Measurements from ENCODE around the gene B4GALNT3.
"Not testable (repeated sequence)": the region's sequence is repeated elsewhere in the genome, so short reads cannot be mapped to it uniquely, and the experiment has no call there.

The B4GALNT3 gene

DNA sequence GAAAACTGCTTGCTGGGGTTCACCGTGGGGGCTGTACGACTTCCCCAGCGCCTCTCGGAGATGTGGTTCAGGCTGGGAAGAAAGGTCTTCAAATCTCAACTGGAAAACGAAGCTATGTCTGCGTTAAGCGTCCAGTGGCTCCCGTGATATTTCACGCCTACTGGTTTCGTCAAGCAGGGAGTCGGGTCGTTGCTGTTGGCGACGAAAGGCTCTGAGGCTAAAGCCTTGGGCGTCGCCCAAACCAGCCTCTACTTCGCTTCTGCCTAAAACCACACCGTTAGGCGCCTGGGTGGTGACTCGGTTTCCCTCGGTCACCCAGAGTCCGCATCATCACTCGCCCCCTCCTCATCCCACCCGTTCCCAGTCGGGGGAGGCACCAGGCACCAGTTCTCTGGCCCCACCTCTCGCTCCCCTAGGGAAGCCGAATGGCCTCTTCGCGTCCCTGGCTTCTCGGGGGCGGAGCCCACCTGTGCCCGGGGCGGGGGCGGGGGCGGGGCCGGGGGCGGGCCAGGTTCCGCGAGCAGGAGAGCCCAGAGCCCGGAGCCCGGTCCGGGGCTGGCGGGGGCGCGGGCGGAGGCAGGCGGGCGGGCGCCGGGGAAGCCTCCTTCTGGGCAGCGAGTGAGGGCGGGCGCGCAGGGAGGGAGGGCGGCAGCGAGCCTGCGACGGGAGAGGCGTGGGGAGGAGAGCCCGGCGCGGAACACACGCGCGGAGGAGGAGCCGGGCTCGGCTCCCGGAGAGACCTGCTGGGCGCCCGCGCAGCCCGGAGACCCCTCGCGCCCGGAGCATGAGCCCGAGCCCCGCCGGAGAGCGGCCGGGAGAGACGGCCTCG, at the start of gene B4GALNT3:
TSS of gene B4GALNT3 (plus strand) at position 510 of the 829 bp plus-strand sequence. CDS start 438 bp downstream, outside the sequence.
- DNase-seq, result peak; percentile 40

DNA sequence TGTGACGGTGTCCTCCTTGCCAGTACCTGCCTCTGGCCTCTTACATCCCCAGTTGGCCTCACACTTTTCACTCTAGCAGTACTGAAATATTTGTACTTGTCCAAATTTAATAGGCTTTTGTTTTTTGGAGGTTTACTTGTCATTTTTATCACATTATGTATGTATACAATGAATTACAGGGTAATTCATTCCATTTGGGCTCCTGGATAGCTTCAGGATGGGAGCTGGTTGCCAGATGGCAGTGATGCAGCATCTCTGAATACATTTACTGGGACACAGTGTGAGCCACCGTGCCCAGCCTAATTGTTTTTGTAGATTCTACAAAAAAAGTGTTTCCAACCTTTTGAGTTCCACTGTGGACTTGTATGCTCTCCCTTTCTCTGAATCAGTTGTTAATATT, 44.9 kb upstream of the B4GALNT3 start:
- DNase-seq, result no peak

DNA sequence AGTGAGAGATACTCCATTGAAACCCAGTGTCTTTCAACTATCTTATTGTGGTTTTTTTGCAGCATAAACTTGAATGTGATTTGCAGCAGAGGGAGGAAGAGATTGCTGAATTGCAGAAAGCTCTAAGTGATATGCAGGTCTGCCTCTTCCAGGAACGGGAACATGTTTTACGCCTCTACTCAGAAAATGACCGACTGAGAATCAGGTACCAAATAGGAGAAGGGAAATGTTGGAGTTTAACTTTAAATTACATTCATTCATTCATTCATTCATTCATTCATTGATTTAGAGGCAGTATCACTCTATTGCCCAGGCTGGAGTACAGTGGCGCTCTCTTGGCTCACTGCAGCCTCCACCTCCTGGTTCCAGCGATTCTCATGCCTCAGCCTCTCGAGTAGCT, 41.3 kb upstream of the B4GALNT3 start:
- DNase-seq, result no peak

DNA sequence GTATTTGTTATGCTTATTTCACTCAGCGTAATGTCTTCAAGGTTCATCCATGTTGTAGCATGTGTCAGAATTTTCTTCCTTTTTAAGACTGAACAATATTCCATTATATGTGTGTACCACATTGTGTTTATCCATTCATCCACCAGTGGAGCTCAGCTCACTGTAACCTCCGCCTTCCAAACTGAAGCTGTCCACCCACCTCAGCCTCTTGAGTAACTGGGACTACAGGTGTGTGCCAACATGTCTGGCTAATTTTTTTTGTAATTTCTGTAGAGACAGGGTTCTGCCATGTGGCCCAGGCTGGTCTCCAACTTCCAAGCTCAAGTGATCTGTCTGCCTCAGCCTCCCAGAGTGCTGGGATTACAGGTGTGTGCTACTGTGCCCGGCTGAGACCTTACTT, 37.2 kb upstream of the B4GALNT3 start:
- no peak for DNase-seq

DNA sequence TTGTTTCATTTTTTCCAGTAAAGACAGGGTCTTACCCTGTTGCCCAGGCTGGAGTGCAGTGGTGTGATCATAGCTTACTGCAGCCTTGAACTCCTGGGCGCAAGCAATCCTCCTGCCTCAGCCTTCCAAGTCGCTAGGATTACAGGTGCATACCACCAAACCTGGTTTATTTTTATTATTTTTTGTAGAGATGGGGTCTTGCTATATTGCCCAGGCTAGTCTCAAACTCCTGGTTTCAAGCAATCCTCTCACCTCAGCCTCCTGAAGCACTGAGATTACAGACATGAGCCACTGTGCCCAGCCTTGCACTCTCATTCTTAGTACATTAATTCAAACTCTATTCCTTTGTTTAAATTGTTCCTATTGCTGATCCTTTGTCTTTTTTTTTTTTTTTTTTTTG, 24.0 kb upstream of the B4GALNT3 start:
- not testable (repeated sequence) for DNase-seq

DNA sequence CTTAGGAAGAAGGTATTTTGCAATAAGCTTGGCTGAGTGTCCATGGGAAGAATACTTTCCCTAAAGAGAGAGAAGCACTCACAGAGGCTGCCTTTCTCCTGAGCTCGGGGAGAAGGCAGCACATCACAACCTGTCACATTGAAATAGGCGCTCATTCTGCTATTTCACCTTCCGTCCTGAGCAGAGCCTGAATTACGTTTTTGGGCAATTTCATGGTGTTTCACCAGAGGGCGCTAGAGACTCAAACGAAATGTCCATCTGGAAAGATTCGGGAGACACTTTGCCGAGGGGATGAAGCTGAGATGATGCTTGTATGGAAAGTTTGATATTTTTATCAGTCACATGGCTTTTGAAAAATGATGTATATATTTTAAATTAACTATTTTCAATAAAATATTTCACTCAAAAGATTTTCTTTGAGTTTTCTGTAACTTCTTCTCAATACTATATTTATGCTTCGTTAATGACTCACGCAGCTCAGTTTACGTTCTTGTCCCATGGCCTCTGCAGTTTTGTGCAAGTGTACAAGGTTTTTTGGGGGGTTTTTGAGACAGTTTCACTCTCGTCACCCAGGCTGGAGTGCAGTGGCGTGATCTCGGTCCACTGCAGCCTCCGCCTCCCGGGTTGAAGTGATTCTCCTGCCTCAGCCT, 17.4 kb upstream of the B4GALNT3 start:
- DNase-seq, result no peak

DNA sequence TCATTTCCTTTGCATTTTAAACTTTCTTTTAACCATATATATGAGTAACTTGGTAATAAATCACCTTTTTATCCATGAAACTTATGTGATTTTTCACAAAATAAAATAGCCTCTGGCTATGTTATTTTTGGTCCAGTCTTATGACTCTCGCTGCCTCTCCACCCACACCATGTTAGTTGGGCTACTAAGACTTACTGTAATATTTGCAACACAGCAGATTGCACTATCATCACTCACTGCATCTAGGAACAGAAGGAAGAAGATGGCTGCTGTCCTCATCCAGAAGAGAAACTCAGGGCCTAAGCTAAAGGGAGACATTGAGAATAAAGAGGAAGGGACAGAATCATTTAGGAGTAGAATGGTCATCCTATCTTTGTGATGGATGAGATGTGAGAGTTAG, 12.6 kb upstream of the B4GALNT3 start:
- no peak for DNase-seq

DNA sequence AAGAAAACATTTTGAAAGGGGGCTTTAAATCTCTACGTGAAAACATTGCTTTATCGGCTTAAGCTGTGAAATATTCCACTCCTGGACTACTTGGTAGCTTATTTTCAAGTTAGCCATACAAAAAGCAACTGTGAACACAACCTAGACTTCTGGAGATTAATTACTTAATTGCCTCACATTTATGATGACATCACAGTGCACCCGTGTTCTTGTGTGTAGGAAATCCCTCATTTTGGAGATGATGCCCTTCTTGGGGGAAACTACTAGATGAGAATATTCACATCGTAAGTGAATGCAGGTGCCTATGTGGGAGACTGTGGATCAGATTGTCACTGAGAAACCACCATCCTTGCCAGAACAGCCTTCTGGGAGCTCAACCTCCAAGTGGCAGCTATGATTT, 10.5 kb upstream of the B4GALNT3 start:
- no peak for DNase-seq

DNA sequence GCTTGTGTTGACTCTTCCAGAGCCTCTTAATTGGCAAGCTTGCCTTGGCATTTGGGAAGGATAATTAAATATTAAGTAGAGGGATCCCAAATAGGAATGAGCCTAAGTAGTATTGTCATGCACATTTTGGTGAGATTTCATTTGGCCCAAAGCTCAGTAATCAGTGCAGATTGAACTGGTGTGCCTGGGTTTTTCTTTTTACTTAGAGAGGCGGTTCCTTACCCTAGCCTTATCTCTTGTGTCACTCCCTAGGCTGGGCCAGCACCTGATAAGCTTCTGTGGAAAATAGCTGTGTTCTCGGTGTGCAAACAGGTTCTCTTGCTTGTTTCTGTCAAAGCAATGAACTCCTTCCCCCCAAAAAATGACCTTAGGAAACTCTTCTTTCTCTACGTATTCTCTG, 9.3 kb upstream of the B4GALNT3 start:
- no peak for DNase-seq

DNA sequence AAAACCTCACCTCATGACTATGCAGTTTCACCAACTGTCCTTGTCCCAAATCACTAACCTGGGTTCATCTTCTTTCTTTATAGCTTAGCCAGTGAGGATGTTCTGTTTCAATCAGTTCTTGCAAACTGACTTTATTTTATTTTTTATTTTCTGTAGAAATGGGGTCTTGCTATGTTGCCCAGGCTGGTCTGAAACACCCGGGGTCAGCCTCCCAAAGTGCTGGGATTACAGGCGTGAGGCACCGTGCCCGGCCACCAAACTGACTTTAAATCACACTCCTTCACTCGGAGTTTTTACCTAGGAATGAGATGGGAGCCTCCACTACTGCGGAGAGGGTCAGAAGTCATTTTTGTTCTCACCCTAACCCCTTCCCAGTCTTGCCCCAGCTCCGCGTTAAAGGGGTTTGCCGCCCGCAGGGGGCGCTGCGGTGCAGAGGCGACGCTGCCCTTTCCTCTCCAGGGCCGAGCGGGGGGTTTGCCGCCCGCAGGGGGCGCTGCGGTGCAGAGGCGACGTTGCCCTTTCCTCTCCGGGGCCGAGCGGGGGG, 7.0 kb upstream of the B4GALNT3 start:
- peak; percentile 53 for DNase-seq

DNA sequence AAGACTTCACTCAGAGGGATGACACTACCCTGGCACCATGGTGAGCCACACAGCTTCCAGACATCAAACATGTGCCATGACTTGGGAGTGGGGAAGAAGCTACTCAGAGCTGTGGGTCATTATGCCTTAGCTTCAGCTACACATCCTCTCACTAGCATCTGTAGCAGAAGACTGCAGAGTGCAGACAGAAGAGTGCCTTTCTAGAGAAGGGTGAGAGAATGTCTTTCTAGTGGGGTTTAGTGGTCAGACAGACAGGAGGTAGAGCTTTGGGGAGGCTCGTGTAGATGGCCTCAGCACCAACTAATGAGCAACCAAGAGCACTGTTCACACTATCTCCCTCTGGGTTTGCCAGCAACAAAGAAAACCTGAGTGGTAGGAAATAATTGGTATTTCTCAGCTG, 4.9 kb upstream of the B4GALNT3 start:
- DNase-seq, result no peak

DNA sequence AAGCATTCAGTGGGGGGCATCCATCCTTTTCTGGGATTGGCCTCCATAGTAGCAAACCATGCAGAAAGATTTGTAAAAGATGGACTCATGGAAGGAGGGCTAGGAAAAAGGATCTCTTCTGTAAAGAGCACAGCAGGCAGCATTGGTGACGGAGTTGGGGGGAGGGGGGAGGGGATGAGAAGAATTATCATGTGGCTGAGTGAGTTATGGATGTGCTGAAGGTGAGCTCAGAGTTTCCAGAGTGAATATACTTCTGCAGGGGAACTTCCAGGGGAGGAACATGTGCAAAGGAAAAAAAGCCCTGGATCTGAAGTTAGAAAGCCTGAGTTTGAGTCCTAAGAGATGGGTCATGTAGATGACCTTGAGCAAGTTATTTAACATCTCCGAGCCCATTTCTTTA, 3.9 kb upstream of the B4GALNT3 start:
- DNase-seq, result no peak

DNA sequence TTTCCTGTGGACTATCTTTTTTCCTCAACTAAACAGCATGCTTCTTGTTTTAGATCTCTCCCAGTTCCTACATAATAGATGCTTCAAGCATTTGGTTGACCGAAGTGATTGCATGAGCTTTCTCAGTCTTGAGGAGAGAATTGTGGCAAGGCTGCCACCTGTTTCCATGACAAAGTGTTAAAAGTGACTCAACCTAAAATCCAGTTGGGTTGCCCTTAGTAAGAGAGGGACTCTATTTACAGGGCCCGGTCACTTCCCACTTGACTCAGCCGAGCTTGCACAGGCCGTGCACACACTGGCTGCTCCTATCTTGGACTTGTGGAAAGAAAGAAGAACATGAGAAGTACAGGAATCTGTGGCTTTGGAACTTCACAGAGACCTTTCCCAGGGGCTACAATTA, 2.1 kb upstream of the B4GALNT3 start:
- no peak for DNase-seq

DNA sequence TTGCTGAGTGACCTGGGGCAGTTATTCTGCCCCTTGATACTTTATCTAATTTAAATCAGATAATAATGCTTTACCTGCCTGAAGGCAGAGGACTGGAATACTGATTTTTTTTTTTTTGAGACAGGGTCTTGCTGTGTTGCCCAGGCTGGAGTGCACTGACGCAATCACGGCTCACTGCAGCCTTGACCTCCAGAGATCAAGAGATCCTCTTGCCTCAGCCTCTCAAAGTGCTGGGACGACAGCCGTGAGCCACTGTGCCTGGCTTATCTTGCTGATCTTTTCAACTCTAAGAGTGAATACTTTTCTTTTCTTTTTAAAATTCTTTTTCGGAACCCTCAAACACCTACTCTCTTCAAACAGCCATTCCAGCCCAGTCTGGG, 699 bp upstream of the B4GALNT3 start:
- DNase-seq, result no peak

DNA sequence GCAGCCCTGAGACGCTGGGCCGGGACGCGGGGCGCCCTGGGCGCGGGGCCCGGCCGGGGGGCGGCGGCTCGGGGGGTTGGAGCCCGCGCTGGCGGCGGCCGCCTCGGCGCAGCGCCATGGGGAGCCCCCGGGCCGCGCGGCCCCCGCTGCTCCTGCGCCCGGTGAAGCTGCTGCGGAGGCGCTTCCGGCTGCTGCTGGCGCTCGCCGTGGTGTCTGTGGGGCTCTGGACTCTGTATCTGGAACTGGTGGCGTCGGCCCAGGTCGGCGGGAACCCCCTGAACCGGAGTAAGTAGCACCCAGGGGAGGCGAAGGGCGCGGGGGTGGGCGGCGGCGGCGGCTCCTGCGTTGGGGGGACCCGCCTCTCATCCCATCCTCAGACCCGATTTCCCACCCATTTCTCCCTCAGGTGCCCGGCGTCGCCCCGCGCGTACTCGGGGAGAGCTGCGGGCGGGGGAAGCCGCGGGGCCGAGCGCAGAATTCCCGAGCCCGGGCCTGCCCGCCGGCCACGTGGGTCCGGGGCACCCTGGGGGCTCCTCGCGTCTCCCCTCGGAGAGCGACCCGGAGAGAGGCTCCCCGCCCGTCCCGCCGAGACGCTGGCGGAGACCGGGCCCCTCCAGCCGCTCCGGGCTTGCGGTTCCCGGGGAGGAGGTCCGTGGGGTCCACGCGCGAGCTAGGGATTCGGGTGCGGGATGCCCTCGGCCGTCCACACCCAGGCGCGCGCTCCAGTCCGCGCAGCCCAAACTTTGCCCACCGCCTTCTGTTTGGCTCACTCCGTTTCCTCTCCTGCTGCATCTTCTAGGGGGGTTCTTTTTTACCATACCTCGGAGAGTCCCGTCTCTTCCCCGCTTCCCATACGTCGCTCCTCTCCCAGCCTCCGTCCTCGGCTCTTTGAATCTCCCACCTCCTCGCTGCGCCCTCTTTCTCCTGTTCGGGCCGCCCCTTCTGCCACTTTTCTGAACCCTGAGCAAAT, 807 bp downstream of the B4GALNT3 start:
- peak; percentile 46 for DNase-seq

DNA sequence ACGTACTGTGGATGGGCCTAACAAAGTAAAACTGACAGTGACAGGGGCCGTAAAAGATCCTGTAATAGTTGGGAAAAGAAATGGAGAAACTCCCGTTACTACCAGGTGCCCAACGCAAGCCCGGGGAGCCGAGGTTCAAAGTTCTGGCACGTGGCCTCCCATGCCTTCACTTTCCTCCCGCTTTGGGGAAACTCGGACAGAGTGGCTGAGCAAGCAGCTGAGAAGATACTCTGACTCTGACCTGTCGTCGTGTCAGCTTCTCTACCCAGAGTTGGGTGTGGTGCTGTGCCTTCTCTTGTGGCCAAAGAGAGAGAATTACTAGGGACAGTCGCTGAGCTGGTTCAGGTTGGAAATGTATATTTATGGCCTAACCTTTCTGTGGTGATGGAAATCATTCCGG, 1.7 kb downstream of the B4GALNT3 start:
- no peak for DNase-seq

DNA sequence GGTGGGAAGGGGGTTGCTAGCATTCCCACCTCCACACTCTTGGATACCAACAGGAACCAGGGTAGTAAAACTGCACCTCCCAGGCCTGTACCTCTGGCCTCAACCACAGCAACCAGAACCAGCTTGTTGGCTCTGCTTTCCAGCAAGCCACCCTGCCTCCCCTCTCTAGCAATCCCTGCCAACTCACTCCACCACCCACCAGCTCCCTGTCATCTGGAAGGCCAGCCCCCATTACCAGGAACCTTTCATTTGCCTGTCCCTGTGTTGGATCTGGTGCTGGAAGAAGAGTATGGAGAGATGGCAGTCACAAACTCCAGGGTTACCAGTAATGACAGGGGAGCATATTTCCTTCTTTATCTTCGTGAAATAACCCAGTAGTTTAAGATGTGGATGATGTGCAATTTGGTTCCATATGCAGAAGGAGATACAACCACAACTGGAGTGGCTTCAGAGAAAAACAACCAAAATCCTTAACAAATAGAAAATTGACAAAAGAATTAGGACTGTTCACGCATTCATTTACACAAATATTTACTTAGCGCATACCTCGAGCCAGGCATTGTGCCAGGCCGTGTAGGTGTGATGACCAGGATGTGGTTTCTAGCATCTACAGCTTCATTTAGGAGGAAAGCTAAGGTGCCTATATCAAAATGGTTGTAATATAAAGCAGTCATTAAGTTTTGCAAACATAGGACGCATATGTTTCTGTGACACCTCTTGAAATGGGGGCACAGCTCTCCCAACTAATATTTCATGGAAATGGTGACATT, 3.4 kb downstream of the B4GALNT3 start:
- DNase-seq, result no peak

DNA sequence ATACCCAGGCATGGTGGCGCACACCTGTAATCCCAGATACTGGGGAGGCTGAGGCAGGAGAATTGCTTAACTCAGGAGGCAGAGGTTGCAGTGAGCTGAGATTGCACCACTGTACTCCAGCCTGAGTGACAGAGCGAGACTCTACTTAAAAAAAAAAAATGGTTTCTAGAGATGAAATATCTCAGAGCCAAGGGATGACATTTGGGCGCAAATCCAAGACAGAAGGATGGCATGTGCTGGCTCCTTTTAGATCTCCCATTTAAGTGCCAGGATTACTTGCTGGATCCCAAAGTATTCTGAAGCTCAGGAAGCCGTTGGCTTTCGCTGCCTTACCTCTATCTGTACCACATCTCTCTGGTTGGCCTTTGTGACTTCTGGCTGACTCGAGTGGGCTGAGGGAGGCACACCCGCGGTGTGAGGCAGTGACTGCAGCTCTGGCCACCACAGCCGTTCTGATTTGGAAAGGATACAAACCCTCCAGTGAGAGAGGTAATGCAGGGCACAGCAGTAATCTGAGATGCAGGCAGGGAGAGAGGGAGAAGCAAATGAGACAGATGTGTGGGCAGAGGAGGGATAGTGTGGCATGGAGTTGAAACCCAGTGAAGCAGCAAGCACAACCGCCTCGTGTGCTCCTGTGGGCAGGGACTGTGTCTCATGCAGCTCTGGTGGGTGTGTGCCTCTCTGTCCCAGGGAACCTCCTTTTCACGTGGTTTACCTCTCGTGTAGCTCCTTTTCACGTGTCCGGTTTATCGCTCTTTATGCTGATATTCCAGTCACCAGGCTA, 4.9 kb downstream of the B4GALNT3 start:
- DNase-seq, result no peak

DNA sequence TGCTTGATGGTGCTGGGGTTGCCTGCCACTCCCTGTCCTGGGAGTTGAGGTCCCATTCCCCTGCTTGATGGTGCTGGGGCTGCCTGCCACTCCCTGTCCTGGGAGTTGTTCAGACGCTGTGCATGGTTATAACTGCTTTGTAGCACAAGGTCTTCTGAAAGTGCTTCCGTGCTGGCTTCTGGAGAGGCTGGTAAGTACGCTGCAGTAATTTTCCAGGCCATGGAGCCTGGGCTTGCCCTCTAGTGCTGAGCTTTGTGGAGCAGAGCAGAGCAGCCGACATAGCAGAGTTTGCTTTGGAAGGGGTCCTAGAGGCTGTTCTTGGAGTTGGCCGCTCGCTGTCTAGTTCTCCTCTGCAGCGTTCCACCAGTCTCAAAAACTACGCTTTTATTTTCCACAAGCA, 6.3 kb downstream of the B4GALNT3 start:
- no peak for DNase-seq

DNA sequence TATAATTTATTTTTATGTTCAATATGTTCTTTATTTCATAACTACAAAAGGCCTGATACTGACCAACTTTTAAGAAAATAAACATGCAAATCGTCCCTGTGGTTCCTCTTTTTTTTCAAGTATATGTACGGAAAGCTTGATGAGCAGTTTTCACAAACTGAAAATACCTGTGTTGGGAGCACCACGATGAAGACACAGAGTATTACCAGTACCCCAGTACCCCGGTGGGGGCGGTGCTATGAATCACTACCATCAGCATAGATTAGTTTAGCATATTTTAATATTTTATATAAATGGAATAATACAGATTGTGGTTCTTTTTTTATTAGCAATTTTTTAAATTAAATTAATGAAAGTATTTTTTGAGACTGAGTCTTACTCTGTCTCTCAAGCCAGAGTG, 7.0 kb downstream of the B4GALNT3 start:
- no peak for DNase-seq

DNA sequence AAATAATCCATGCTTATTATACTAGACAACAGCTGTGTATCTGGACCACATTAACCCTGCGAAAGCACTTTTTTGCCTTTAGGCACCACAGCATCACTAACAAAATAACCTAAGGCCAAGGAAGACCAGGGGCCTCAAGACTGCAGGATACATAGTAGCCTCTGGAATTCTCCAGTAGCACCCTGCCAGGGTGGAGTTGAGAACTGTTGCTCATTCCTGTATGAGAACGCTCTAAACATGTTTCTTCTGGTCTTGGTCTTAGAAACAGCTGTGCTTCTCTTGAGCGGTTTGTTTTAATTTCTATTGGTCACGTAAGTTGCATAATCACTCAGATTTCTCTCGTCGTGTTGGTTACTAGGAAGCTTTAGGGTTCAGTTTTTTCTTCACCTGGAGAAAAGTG, 7.9 kb downstream of the B4GALNT3 start:
- DNase-seq, result no peak
